DMS53 (cell line): ENCODE measurements around the gene GPC3.
A peak's percentile ranks its signal among the peaks of the same experiment; 100 is the strongest.
"Not testable (repeated sequence)": the region's sequence is repeated elsewhere in the genome, so short reads cannot be mapped to it uniquely, and the experiment has no call there.

Experiments
- DNase-seq: peaks from one replicate; lab custom pipeline; 2025; lab: John Stamatoyannopoulos, UW

The GPC3 gene

GRCh38 chrX:133646719-133647116 lies 338.7 kb downstream of the GPC3 start:
- DNase-seq = no peak

GRCh38 chrX:133645977-133646718 lies 339.2 kb downstream of the GPC3 start:
- DNase-seq = no peak

- DNase-seq = no peak
Observed at GRCh38 chrX:133645256-133645655, 340.1 kb downstream of the GPC3 start.

- no peak for DNase-seq
Observed at GRCh38 chrX:133640161-133641015, 345.0 kb downstream of the GPC3 start.

- DNase-seq = no peak
Observed at GRCh38 chrX:133639726-133640125, 345.7 kb downstream of the GPC3 start.

GRCh38 chrX:133638285-133638684 lies 347.1 kb downstream of the GPC3 start:
- no peak for DNase-seq

GRCh38 chrX:133637765-133638164 lies 347.6 kb downstream of the GPC3 start:
- DNase-seq = no peak

- DNase-seq = no peak
Observed at GRCh38 chrX:133636009-133636408, 349.4 kb downstream of the GPC3 start.

- DNase-seq = no peak
Observed at GRCh38 chrX:133634416-133634815, 351.0 kb downstream of the GPC3 start.

- DNase-seq = no peak
Observed at GRCh38 chrX:133633950-133634349, 351.4 kb downstream of the GPC3 start.

GRCh38 chrX:133633162-133633561 lies 352.2 kb downstream of the GPC3 start:
- DNase-seq = no peak

- DNase-seq = no peak
Observed at GRCh38 chrX:133630362-133630761, 355.0 kb downstream of the GPC3 start.

GRCh38 chrX:133627673-133628072 lies 357.7 kb downstream of the GPC3 start:
- no peak for DNase-seq

GRCh38 chrX:133621384-133621783 lies 364.0 kb downstream of the GPC3 start:
- DNase-seq = not testable (repeated sequence)

- no peak for DNase-seq
Observed at GRCh38 chrX:133611676-133612075, 373.7 kb downstream of the GPC3 start.

- no peak for DNase-seq
Observed at GRCh38 chrX:133610056-133610455, 375.3 kb downstream of the GPC3 start.

- peak; percentile 12 for DNase-seq
Observed at GRCh38 chrX:133609166-133609565, 376.2 kb downstream of the GPC3 start.

- no peak for DNase-seq
Observed at GRCh38 chrX:133608406-133608805, 377.0 kb downstream of the GPC3 start.

GRCh38 chrX:133607419-133608348 lies 377.7 kb downstream of the GPC3 start:
- no peak for DNase-seq

GRCh38 chrX:133606990-133607389 lies 378.4 kb downstream of the GPC3 start:
- no peak for DNase-seq

GRCh38 chrX:133604801-133605200 lies 380.6 kb downstream of the GPC3 start:
- DNase-seq = no peak

GRCh38 chrX:133602881-133603280 lies 382.5 kb downstream of the GPC3 start:
- no peak for DNase-seq
